GM18520 (cell line): Measurements from ENCODE around the gene RNF157.
A peak's percentile ranks its signal among the peaks of the same experiment; 100 is the strongest.
"Not testable (repeated sequence)": the region's sequence is repeated elsewhere in the genome, so short reads cannot be mapped to it uniquely, and the experiment has no call there.

ENCODE experiments used
- ATAC-seq: cut with Tn5 transposase; IDR thresholded peaks from one replicate; pipeline ENCODE4 v1.9.1; 2021; ENCODE audit not compliant: unreplicated experiment

RNF157 gene

DNA sequence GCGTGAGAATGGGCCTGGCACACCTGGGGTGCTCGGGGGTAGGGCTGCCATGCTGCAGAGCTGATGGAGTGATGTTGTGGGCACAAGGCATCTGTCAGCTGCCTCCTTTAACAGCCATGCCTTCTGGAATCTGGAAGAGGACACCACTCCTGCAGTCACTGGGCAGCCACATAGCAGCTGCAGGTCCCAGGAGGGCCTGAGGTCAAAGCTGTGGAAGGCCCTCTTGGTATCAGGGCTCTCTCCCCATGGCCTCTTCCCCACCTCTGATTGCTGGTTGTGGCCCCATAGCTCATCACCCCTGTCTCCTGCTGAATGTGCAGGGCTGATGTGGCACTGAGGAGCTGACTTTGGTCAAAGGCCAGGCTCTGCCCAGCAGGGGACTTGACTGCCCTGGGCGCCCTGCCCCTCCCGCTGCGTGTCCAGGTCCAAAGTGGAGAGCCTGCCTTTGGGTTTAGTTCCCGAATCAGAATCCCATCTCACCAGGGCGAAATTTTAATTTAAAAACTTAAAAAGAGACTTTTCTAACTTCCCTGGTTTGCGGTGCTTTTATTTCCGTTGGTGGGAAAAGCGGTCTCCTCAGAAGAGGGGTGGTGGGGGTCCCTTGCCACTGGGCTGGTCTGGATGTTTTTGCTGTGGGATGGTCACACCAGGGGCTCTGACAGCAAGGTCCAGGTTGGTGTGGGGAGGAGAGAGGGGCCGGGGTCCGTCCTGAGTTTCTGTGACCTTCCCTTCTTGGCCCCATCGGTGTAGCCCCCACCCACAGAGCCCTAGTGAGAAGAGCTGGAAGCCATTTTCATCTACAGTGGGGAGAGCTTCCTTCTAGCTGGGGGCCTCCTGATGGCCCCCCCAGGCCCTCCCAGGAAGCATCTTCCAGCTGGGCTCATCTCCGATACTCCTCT is 30.7 kb upstream of the RNF157 start:
- no peak for ATAC-seq

DNA sequence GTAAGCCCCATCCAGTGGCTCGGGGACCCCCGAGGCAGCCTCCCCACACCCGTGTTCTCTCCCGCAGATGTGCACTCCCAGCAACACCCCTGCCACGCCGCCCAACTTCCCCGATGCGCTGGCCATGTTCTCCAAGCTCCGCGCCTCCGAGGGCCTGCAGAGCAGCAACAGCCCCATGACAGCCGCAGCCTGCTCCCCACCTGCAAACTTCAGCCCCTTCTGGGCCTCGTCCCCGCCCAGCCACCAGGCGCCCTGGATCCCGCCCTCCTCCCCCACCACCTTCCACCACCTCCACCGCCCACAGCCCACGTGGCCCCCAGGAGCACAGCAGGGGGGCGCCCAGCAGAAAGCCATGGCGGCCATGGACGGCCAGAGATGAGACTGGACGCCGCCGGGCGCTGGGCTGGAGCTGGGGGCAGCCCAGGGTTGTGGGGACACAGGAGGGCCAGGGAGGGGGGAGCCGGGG is 29.9 kb upstream of the RNF157 start:
- no peak for ATAC-seq

DNA sequence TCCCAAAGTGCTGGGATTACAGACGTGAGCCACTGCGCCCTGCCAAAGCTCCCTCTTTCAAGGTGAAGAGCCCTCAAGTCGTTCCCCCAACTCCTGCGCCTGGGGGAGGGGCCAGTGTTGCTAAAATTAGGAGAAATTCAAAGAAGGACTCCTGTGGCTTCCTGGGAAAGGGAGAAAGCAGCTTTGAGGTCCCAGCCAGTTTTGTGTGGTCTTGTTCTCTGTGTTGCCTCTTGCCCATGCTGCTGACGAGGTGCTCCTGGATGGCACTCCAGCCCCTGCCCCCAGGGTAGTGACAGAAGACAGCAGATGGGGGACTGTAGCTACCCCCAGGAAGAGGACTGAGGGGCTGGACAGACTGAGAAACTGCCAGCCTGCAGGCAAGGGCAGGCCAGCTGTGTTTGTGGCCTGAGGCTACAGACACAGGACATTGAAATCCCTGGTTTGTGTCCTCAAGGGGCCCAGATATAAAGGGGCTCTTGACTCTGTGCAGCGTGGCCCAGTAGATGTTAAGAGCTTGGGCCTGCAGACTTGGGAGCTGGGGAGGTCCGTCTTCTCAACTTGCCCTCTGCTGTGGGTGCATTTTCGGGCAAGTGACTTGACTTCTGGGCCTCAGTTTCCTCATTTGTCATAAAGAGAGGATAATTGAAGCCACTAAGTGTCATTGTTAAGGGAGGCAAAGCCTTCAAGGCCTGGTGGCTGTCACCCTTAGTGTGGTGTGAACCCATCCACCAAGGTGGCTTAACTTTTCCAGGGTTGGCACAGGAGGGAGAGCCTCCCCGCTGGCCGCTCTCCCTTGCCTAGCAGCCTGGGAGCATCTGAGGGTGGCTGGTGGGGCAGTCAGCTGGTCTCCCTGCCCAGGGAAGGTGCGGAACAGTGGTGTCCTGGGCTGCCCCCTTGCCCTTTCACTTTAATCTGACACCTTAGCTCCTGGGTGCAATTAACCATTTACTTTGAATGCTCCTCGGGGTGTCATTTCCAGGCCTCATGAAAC is 29.0 kb upstream of the RNF157 start:
- ATAC-seq: no peak

DNA sequence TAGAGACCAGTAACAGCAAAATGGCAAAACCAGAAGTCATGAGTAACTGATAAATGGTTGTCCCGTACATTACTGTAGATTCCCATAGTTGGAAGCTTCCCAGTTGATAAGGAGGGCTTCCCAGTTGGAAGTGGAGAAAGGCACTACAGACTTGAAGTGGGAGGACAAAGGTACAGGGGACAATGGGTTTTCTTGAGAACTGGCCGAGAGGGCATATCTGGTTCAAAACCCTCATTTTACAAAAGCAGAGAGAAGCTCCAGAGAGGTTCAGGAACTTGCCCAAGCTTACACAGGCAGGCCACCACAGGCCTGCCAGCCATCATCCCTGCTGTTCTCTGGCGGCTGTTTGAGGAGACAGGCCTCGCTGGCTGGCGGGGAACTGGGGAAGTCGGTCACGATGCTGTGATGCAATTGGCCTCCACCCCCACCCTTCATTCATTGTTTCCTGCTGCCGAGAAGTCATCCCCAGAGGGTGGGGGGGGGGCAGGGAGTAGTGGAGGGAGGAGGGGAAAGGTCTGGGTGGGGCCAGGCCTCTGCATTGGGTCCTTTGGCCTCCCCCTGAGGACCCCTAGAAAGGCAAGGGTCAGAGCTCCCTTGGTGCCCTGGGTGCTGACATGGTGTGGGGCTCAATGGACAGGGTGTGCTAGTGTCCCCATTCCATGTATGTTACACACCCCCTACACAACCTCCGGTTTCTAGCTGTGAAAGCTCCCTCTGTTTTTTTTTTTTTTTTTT is 27.9 kb upstream of the RNF157 start:
- ATAC-seq: no peak

DNA sequence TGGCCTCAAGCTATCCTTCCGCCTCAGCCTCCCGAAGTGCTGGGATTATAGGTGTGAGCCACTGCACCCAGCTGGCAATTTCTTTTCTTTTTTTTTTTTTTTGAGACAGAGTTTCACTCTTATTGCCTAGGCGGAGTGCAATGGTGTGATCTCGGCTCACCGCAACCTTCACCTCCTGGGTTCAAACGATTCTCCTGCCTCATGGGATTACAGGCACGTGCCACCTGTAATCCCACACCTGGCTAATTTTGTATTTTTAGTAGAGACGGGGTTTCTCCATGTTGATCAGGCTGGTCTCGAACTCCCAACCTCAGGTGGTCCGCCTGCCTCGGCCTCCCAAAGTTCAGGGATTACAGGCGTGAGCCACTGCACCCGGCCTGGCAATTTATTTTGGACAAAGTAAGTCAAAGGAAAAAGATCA is 27.3 kb upstream of the RNF157 start:
- not testable (repeated sequence) for ATAC-seq

DNA sequence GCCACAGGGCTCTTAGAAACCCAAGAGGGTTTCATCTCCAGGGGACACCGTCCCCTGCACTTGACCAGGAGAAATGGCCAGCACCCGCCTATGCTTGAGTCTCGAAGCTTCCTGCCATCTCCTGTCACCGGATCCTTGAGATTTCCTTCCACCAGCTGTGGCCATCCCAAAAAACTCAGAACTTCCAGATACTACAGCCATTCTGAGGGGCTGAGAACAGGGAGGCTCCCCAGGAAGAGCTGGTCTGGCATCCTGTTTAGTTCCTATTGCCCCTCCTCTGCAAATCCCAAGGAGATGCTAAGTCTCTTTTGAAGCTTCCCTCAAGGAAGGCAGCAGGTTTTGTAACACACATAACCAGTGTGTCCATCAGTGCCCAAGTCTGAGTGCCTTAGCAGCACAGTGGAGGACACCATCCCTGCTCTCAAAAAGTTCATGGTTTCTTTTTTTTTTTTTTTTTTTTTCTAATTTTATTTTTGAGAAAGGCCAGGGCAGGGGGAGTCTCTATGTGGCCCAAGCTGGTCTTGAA is 26.8 kb upstream of the RNF157 start:
- ATAC-seq: no peak

DNA sequence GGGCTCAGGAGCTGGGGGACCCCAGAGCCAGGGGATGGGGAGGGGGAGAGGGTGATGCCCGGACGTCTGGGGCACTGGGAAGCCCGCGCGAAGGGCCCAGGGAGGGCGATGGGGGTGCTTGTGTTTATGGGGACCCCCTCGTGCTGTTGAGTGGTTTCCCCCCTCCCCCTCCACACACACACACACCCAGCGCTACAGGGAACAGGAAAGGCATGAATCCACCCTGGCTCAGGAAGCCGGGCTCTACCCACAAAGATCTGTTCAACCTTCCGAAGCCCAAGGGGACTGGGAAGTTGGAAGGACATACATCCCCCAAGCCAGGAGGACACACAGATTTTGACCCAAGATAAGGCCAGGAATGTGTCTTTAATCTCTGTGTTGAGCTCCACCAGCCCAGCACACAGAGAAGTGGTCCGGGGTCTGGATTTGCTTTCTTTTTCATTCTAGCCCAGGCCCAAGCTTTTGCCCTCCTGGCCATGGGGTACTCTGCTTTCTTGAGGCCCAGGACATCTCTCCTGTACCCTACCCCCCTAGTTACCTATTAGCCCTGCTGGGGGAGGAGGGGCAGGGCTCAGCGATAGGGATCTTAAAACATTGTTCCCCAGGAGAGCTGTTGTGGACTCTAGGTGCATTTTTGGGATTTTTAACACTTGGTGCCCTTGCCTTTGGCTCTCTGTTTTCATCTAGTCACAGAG is 26.1 kb upstream of the RNF157 start:
- no peak for ATAC-seq

DNA sequence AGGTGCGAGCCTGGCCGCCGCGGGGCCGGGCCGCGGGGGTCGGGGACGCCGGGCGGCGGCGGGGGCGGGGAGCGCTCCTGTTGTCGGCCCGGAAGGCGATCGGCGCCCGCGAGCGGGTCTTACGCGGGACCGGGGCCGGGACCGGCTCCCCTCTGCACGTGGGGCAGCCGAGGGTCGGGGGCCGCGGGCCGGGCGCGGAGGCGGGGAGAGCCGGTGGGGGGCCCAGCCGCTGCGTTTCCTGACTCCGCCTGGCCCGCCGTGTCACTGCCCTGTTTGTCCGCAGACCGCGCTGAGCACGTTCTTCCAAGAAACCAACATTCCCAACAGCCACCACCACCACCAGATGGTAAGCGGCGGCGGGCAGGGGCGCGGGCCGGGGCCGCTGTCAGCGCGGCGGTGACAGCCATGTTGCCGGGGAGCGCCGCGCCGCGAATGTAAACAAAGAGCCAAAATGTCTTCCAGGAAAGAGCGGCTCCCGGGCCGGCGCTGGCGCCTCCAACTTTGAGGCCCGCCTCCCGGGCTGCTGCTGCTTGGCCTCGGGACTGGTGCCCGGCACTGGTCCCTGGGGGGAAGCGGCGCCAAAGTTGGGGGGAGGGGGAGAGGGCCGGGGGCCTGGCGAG is 25.4 kb upstream of the RNF157 start:
- no peak for ATAC-seq

DNA sequence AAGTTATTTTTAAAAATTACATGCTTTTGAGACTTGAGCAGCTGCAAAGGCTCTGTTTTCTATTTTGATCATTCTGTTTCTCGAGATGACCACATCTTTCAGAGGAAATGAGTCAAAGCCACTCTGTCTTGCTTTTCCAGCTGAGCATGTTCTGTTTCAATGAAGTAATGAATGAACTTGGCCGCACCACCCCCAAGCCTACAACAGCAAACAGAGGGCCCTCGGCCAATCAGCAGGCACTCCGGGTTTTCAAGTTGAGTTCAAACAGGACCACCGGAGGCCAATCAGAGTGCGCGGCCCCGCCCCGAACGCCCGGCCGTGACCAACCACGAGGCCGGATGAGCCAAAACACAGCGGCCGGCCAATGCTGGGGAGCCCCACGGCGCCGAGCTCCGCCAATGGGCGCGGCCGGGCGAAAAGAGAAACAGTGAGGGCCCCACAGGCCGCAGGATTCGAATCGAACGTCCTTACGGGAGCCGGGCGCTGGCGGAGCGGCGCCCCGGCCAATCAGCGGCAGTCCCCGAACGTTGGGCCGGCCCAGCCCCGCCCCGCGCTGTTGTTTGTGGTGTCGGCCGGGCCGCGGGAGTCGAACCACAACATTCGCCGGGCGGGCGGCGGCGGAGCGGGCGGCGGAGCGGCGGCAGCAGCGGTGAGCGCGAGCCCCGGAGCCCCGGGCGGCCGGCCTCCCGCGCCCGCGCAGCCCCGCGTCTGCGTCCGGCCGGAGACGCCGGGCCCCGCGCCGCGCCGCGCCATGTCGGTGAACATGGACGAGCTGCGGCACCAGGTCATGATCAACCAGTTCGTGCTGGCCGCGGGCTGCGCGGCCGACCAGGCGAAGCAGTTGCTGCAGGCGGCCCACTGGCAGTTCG is 24.7 kb upstream of the RNF157 start, which contains the start of gene UBALD2:
Gene UBALD2 (plus strand): TSS at position 594 of the 869 bp plus-strand sequence. CDS start 158 bp downstream, at position 752.
- peak; percentile 54 for ATAC-seq

DNA sequence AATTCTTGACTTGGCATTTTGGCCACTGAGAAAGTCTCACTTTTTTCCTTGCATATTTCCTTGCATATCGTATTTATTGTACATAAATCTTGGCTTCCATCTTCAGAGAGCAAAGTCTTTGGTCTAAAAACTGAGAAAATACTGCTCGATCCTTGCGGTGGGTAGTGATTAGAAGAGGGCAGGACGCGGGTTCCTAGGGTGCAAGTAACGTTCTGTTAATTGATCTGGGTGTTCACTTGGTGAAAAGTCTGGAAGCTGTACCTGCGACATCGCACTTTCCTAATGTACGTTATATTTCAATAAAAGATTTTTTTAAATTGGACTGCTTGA is 24.1 kb upstream of the RNF157 start:
- no peak for ATAC-seq

DNA sequence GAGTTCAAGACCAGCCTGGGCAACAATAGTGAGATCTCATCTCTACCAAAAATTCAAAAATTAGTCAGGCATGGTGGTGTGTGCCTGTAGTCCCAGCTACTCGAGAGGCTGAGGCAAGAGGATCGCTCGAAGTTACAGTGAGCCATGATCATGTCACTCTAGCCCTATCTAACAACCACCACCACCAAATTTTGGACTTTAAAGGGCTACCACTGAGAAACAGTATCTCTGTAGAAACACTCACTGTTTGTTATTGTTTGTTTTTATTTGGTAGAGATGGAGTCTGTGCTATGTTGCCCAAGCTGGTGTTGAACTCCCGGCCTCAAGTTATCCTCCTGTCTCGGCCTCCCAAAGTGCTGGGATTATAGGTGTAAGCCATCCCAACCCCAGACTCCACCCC is 23.6 kb upstream of the RNF157 start:
- no peak for ATAC-seq

DNA sequence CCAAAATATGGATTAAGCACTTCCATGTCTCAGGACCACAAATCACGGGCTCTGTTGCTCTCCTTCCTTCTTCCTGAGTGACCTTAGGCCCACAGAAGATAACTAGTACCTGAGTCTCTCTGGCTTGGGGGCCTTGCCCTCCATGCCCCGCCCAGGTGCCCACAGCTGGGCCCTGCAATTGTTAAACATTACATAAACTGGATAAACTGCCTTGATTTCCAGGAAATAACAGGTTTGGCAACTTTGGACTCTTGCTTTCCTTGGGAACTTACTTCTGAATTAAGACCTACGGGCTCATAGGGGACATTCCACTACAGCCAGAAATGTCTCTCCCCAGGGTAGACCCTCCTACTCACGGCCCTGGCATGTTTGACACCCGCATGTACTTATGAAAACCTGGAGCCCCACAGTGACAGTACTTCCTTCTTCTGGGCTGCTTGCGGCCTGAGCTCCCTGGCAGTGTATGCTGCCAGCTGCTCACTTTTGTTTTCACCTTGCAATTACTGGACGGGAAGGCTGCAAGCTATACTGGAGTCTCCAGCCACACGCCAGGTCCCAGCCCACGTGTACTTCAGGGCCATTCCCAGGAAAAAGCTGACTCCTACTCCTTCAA is 22.5 kb upstream of the RNF157 start:
- no peak for ATAC-seq

DNA sequence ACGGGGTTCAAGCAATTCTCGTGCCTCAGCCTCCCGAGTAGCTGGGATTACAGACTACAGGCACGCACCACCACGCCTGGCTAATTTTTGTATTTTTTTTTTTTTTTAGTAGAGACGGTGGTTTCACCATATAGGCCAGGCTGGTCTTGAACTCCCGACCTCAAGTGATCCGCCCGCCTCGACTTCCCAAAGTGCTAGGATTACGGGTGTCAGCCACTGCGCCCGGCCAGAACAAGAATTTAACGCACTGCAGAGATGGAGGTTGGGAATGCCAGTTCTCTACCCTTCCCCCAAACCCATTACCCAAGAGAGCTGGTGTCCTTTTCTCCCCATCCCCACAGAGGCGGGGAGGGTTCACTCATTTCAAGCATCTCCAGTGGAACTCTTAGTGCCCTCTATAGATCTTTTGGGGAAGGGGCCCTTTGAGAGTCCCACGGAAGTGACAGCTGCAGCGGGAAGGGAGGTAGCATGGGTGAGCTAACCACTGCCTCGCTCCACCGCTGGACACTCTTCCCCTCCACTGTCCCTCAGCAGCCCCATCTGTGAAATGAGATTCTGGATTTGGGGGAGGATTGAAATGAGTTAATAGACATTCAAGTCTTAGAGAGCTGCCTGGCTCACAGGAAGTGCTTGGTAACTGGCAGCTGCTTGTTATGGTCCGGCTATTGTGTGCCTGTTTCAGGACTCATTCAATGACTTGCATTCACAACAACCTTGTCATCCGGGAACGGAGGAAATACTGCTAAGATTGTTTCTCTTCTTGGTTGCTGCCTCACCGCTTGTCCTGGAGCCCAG is 21.3 kb upstream of the RNF157 start:
- ATAC-seq: no peak

DNA sequence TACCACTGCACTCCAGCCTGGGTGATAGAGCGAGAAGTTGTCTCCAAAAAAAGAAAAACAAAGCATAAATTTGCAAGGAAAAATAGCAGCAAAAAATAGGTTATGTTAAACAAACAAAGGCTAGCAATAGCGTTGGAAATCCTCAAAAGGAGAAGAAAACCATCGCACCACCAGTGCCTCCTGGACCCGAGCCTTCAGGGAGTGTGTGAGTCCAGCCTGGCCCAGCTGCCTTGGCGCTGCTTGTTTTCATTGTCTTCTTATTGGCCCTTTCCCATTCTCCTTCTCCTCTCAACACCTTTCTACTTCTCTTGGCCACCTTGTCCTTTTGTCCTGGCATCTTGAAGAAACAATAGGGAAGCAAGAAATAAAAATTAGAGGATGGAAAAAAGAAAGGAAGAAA is 20.4 kb upstream of the RNF157 start:
- no peak for ATAC-seq

DNA sequence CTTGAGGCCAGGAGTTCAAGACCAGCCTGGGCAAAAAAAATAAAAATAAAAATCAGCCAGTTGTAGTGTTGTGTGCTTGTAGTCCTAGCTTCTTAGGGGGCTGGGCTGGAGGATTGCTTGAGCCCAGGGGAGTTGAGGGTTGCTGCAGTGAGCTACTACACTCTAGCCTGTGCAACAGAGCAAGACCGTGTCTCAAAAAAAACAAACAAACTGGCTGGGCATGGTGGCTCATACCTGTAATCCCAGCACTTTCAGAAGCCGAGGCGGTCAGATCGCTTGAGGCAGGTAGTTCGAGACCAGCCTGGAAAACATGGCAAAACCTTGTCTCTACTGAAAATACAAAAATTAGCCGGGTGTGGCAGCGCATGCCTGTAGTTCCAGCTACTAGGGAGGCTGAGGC is 19.9 kb upstream of the RNF157 start:
- no peak for ATAC-seq

DNA sequence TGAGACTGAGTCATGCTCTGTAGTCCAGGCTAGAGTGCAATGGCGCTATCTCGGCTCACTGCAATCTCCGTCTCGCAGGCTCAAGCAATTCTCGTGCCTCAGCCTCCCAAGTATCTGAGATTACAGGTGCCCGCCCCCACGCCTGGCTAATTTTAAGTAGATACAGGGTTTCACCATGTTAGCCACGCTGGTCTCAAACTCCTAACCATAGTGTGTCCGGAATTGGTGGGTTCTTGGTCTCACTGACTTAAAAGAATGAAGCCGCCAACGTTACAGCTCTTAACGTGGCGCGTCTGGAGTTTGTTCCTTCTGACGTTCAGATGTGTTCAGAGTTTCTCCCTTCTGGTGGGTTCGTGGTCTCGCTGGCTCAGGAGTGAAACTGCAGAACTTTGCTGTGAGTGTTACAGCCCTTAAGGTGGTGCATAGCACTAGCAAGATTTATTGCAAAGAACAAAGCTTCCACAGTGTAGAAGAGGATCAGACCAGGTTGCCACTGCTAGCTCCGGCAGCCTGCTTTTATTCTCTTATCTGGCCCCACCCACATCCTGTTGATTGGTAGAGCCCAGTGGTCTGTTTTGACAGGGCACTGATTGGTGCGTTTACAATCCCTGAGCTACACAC is 16.2 kb upstream of the RNF157 start:
- ATAC-seq: not testable (repeated sequence)

DNA sequence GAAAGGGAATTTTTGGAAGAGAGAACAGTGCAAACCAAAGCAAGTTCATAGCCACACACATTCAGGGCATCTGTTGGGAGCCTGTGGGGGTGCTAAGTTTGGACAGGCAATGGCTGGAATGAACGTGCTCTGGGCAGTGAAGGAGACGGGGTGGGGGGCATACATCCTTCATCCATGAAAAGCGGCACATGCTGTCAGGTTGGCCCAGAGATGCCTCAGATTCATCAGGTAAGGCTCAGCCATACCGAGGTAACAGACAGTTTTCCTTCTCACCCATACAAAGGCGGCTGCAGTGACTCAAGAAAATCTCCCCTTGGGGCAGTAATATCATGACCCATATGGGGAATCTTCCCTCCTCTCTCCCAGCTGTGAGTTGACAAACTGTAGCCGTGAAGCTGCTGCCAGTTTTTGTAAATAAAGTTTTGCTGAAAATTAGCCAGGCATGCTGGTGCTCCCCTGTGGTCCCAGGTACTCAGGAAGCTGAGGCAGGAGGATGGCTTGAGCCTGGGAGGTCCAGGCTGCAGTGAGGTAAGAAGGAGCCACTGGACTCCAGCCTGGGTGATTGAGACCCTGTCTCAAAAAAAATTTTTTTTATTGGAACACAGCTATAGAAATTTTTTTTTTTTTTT is 15.6 kb upstream of the RNF157 start:
- ATAC-seq: no peak
